NCI-H146 treated with DMSO at 0.1 percent for 48 hours (cell line): Measurements from ENCODE around the gene CNBP.
"Not testable (repeated sequence)": the region's sequence is repeated elsewhere in the genome, so short reads cannot be mapped to it uniquely, and the experiment has no call there.

Experiments
- DNase-seq: peaks from one replicate; lab custom pipeline; 2025; ENCODE audit not compliant: unreplicated experiment; lab: John Stamatoyannopoulos, UW

Gene CNBP

DNA sequence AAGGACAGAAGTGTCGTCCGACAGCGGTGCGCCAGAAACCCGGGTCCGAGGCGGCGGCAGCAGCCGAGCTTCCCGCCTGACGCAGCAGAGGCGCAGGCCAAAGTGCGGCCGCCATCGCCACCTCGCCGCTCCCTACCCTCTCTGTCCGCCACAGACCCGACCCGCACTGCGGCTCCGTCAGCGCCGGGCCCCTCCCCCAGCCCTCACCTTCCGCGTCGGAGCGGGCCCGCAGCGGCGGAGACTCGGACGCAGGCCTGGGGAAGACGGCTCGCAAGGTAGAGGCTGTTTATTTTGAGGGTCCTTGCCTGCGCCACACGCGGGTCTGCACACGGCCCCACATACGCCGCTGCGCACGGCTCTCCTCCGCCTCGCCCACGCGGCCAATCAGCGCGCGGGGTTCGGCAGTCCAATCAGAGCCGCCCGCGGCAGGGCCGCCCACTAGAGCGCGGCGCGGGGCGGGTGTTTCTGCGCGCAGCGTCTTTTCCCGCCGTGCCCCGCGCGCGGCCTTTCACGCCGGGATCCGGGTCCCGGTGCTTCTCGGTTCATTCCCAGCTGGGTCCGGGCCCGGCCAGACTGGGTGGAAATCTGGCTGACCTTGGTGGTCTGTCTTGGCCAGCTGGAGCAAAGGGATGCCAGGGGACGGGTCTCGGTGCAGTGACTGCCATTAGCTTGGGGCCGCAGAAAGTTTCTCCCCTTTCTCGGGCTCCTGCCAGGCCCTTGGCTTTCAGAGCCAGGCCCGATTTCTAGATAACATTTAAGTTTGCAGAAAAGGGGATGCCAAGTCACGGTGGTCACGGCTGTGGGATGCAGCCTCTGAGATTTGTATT lies at the start of gene CNBP:
TSS of gene CNBP (minus strand) at position 328 of the 827 bp plus-strand sequence. CDS start 12,139 bp downstream, outside the sequence.
- DNase-seq: peak; percentile 97

DNA sequence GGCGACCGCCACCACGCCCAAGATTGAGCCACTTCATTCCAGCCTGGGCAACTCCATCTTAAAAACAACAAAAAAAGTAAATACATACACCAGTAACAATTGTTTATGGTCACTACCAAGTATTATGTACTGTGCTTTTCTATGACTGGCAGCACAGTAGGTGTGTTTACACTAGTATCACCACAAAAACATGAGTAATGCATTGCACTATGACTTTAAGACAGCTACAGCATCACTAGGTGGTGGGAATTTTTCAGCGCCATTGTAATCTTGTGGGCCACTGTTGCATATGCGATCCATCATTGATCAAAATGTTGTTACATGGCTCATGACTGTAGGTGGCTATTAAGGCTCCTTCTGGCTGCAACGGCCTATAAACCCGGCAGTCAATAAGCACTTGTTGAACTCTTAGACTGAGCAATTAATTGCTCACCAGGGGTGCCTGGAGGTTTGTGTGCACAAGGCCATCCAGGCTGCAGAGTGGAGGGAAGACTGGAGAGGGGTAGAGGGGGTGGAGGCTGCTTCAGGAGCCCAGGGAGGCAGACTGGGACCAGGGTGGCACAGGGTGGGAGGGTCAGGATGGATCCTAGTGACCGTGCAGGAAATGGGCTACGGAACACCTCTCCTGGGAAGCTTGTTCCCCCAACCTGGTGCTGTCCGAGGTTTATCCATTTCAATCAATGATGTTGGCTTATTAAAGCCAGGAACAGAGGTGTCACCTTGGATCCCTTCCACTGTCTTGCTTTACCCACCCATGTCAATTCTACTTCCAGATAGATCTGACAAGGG lies 47.8 kb upstream of the CNBP start:
- DNase-seq: peak; percentile 92

DNA sequence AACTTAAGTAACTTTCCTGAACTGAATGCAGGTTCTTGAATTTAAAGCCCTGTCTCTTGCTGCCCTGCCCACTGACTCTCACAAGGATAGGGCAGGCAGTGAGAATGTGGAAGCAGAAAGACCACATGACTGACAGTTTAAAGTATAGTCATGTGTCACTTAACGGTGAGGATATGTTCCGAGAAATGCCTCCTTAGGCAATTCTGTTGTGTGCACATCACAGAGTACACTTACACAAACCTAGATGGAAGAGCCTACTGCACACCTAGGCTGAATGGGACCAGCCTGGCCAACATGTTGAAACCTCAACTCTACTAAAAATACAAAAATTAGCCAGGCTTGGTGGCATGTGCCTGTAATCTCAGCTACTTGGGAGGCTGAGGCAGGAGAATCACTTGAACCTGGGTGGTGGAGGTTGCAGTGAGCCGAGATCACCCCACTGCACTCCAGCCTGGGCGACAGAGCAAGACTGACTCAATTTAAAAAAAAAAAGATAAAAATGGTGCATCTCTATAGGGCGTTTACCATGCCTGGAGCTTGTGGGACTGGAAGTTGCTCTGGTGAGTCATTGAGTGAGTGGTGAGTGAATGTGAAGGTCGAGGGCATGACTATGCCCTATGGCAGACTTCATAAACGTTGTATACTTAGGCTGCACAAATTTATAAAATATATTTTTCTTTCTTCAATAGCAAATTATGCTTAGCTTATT lies 46.8 kb upstream of the CNBP start:
- no peak for DNase-seq

DNA sequence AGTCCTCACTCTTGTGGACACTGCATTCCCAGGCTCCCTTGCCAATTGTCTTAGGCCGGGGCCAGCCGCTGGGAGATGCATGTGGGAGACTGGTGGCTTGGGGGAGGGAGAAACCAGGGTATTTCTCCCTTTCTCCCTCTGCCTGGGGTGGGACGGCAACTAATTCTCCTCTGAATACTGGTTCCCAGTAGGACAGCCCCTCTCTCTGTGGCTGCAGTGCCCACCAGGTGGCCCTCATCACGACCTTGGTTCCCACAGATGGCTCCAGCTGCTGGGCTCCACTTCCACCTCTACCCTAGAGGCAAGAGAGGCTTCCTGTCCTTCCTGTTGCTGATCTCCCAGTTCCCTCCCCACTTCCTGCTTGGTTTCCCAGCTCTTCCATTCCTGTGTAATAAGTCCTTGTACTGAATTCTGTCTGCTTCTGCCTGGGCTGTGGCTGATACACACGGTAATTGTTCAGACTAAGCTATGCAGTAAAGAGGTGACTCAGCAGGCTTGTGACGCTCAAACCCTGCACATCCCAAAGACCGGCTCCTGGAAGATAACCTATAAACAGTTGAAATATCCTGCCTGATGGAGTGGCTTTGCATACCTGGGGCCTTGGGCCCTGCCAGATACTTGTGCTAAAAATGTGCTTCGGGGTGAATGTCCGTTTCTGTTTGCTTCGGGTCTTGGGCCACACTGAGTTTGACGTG lies 45.3 kb upstream of the CNBP start:
- no peak for DNase-seq

DNA sequence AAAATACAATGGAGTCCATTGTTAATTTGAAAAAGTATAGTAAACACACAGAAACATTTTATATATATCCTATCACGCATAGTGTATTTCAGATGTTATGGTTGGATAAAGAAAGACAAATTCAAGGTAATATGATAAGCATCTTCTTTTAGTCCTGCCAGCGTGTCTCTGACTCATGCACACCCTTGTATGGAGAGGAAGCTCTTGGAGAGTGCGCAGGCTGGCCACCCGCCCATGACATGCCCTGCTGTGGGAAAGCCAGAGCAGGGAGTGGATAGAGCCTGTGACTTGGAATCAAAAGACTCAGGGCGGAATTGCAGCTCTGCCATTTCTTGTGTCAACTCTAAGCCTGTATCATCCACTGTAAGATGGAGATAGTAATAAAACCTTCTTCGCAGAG lies 42.7 kb upstream of the CNBP start:
- DNase-seq: no peak

DNA sequence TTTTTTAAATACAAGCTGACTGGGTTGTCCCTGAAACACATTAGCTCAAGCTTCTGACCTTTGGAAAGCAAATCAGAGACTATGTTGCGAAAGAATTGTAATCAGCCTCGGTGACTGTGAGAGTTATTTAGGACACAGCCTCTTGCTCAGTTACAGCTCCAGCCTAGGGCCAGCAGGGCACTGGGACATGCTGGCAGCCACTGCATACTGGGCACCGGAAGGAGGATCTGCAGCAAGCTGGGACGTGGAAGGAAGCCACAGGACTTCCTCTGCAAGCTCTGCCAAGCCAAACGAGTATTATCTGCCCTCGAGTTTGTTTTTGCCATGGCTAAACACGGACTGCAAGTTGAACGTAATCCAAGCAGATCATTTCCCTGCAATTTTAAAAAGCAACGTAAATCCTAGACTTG lies 41.3 kb upstream of the CNBP start:
- no peak for DNase-seq

DNA sequence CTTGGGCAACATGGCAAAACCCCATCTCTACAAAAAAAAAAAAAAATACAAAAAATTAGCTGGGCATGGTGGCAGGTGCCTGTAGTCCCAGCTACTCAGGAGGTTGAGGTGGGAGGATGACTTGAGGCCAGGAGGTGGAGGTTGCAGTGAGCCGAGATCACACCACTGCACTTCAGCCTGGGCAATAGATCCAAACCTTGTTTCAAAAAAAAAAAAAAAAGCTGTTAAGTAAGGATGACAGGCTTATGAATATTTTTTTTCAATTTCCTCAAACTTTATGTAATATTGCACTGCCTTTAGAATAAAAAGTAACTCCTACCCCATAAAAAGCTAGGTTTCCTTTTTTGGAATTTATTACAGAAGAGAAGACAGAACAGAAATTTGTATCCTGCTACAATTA lies 40.7 kb upstream of the CNBP start:
- not testable (repeated sequence) for DNase-seq

DNA sequence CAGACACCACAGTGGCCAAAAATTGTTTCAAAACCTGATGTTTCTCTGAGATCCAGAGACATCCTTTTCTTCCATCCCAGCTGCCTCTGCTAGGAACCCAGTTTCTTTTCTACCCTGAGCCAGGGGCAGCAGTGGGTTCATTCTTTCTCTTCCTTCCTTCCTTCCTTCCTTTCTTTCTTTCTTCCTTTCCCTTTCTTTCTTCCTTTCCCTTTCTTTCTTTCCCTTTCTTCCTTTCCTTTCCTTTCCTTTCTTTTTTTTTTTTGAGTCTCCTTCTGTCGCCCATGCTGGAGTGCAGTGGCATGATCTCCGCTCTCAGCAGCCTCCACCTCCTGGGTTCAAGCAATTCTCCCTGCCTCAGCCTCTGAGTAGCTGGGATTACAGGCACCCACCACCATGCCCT lies 35.0 kb upstream of the CNBP start:
- DNase-seq: no peak

DNA sequence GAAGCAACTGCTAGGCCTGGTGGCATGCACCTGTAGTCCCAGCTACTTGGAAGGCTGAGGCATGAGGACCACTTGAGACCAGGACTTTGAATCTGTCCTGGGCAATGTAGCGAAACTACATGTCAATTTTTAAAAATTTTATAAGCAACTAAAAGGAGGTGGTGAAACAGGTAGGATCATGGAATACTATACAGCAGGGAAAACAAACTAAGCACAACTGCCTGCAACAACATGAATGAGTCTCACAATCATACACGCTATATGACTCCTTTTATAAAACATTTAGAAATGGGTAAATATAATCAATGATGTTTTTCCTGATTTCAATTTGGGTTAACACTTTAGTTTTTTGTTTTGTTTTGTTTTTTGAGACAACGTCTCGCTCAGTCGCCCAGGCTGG lies 29.5 kb upstream of the CNBP start:
- DNase-seq: no peak

DNA sequence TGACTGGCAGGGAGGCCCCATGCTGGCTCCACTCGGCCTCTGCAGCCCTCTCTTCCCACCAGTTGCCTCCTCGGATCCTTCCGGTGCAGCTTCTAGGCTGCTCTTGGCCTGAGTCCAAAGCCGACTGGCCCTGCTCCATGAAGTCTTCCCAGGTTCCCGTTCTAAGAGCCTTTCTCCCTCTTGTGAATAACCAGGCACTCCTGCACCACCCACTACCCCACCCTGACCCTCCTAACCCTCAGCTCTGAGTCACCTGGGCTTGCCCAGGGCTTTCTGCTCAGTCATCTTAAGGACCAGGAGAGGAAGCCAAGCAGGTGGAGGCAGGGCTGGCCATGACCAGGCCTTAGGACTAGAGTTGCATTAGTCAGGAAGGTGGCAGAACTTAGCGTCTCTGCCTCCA lies 28.1 kb upstream of the CNBP start:
- peak; percentile 42 for DNase-seq

DNA sequence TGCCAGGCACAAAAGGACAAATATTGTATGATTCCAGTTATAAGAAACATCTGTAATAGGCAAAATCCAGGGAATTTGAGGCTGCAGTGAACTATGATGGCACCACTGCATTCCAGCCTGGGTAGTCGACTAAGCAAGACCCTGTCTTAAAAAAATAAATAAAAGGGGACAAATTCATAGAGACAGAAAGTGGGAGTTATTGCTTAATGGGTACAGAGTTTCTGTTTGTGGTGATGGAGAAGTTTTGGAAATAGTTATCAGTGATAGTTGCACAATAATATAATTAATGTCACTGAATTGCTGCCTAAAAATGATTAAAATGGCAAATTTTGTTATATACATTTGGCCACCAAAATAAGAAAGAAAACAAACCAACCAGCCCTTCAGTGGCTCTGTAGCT lies 27.6 kb upstream of the CNBP start:
- no peak for DNase-seq

DNA sequence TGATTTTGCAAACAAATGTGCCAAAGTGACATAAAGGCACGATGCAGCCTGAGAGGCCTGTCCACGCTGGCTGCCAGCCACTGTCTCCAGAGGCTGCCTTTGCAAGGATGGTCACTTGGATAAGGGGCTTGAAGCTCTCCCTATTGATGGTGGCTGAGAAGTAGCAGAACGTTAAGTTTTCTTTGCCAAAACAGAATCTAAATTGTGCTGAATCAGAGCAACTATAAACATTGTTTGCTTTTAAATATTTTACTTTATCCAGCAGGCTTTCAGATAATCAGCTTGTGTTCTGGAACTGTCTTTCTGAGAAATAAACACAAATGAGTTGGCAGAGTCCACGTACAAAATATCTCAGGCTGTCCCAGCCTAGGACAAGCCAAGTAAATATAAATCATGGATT lies 23.8 kb upstream of the CNBP start:
- DNase-seq: no peak

DNA sequence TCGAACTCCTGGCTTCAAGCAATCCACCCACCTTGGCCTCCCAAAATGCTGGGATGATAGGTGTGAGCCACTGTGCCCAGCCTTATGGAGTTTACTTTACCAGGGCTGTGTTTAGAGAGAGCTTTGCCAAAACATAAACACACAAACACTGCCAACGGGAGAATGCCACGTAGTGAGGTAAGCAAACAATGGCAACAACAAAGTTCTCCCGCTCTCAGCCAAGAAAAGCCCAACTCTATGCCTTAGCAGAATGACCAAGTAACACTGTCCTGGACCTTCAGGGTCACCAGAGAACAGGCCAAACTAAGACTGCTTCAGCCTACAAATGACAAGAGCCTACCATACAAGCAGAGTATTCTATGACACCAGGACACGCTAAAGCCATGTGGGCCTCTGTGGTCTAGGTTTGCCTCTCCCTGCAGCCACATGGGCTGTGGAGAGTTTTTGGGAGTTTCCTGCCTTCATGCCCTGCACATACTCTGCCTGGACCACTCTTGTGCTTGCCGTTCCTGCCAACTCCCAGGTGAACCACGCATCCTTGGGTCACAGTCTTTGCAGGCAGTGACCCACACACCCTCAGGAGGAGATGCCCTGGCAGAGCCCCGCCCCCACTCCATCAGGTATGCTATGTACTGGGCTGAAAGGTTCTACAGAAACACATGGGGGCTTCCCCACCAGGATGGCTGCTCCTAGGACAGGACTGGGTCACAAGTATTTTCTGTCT lies 21.6 kb upstream of the CNBP start:
- DNase-seq: no peak

DNA sequence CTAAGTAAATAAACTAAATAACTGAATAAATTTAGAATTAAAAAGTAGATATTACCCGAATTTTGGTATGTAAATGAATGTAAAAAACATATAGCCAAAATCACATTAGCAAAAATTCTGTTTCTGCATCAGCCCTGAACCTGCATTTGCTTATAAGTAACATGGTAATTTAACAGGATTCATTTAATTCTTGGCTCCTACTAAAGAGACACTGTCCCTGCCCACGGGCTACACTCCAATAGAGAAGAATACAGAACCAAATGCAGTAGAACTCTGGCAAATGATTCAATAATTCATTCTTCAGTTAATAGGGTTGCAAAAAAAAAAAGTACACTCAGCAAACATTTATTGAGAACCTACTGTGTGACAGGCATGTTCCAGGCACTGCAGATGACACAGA lies 20.8 kb upstream of the CNBP start:
- DNase-seq: no peak

DNA sequence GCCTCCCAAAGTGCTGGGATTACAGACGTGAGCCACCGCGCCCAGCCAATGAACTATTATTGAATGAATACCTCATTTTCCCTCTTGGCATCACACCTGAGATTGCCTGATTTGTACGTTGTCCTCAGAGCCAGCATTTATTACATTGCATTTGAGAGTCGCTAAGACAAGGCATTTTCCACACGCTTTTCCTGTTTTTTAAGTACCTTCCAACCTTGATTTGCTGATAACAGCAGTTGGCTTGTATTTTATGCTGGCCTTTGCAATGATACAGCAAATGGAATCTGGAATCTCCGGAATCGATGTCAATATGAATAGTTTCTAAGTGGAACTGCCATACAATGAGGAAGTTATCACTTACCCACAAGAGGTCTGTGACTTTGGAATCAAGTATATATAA lies 15.7 kb upstream of the CNBP start:
- no peak for DNase-seq

DNA sequence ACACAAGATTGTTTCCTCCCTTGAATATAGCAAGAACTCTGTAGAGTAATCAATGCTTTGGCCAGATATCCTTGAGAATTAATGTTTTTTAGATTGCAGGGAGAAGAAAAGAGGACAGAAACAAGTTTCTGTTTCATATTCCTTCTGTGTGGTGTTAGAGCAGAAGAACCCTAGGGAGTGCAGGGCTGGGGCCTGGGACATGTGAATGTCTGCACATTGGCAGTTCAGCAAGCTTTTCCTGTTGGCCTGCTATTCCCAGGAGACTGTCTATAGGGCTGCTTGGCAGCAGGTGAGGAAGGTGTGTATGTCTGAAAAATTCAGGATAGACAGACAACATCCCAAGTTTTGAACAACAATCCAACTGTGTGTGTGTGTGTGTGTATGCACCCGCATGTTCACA lies 13.6 kb upstream of the CNBP start:
- no peak for DNase-seq

DNA sequence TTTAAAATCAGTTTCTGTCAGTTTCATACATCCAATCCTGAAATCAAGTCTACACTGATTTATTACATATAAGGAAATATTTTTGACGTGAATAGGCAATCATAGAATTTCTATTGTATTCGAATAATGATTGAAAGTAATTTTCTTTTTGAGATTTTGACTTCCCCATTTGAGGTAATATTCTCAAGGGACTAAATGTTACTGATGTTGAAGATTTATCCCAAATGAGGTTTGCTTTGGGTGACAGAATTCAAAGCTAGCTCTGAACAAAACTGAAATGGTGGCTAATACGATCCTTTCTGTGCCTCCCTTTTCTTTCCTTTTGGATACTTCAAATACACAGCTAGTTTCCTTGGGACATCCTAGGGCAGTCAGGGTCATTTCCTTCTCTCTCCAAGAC lies 12.9 kb upstream of the CNBP start:
- no peak for DNase-seq

DNA sequence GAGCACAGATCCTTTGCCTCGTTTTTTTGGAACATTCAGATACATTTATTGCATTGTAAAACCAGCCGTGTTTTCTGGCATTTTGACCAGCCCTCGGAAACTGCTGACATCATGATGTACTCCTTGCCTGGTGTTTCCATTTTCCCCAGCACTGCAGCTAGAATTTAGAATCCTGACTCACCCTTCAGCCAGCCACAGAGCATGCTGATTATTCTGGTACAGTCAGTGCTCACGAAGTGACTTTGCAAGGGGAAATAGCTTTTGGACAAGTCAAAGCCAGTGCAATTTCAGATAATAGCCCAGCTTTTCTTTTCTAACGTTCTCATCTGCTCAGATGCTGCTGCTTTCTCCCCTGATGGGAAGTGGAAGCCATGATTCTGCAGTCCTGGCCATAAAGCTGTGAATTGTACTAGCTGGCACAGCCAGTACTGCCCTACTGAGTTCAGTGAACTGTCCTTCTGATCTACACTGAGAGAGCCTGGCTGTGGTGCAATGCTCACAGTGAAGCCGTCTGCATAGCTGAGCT lies 12.1 kb upstream of the CNBP start:
- no peak for DNase-seq

DNA sequence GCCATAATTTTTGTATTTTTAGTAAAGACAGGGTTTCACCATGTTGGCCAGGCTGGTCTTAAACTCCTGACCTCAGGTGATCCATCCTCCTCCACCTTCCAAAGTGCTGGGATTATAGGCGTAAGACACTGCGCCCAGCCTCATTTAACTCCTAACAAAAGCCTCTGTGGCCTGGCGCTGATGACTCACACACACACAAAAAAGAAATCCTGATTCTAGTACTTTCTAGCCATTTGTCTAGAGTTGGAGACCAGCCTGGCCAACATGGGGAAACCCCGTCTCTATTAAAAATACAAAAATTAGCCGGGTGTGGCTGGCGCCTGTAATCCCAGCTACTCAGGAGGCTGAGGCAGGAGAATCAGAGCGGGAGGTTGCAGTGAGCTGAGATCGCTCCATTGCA lies 6.1 kb upstream of the CNBP start:
- not testable (repeated sequence) for DNase-seq

DNA sequence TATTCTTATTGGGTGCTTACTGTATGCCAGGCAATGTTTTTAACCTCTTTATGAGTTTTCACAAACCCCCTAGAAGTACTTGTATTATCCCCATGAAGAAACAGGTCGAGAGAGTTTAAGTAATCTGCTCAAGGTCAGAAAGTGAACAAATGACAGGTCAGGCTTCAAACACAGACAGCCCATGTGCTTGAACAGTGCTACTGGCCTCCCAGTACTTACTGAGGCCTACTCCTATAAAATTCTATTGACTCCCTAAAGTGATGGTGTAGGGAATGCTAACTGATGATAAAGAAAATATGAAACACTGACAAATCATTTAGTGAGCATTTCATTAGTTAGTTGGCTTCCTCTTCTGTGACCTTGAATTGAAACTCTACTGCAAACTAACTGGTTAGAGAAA lies 4.2 kb upstream of the CNBP start:
- DNase-seq: no peak
